CD4-positive, alpha-beta T cell treated with Interleukin-15 for 4 hours (primary cell): ENCODE results near the gene FSD2.
"Not testable (repeated sequence)": the region's sequence is repeated elsewhere in the genome, so short reads cannot be mapped to it uniquely, and the experiment has no call there.

Source experiments
- DNase-seq: peaks from one replicate; pipeline ENCODE4 v3.0.0-alpha.2; 2020; ENCODE audit warnings: low spot score

FSD2 gene

GRCh38 chr15:82798104-82798503 is 7.8 kb downstream of the FSD2 start:
- DNase-seq = no peak

GRCh38 chr15:82793737-82794136 is 12.1 kb downstream of the FSD2 start:
- DNase-seq = no peak

DNA sequence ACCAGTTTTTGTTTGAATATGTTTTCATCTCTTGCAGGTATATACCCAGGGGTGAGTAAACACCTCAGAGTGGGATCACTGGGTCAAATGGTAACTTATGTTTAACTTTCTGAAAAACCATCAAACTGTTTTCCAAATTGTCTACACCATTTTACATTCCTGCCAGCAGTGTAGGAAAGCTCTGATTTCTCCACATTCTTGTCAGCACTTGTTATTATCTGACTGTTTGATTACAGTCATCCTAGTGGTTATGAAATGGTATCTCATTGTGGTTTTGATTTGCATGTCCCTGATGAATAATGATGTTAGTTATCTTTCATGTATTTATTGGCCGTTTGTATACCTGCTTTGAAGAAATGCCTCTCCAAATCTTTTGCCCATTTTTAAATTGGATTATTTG is 13.8 kb downstream of the FSD2 start:
- DNase-seq = no peak

GRCh38 chr15:82790321-82790720 is 15.5 kb downstream of the FSD2 start:
- no peak for DNase-seq

GRCh38 chr15:82789491-82789890 is 16.4 kb downstream of the FSD2 start:
- no peak for DNase-seq

GRCh38 chr15:82788496-82788895 is 17.4 kb downstream of the FSD2 start:
- DNase-seq = no peak

DNA sequence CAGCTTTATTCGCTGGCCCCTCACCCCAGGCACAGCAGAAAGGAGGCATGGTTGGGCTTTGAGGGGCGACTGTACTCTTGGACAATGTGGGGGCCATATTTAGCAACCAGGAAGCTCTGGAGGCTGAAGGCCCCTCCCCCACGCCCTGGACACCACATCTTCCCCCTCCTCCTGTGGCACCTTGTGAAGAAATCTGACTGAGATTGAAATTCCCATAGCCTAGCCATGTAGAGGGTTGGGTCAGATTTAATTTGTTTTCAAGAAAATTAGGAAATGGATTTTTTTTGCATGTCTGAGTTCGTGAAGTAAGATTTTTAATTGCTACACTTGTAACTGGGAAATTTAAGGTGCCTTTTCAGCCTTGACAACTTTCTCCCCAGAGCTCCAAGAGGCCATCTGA is 24.5 kb downstream of the FSD2 start:
- no peak for DNase-seq

- DNase-seq = no peak
These were observed 27.1 kb downstream of the FSD2 start for GRCh38 chr15:82778755-82779154.

DNA sequence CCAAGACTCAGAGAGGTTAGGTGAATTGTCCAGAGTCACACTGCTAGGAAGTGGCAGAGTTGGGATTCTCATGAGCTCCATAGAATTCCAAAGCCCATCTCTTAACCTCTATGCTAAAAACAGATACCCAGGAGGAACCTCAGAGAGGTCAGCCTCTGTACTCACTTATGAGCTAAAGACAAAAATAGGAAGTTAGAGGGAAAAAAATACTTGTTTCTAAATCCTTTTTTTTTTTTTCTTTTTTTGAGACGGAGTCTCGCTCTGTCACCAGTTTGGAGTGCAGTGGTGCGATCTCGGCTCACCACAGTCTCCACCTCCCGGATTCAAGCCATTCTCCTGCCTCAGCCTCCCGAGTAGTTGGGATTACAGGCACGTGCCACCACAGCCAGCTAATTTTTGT is 31.4 kb downstream of the FSD2 start:
- no peak for DNase-seq

GRCh38 chr15:82771789-82772607 is 33.9 kb downstream of the FSD2 start:
- no peak for DNase-seq

GRCh38 chr15:82768414-82769054 is 37.3 kb downstream of the FSD2 start:
- DNase-seq = no peak

- no peak for DNase-seq
These were observed 38.6 kb downstream of the FSD2 start for GRCh38 chr15:82767163-82767829.

DNA sequence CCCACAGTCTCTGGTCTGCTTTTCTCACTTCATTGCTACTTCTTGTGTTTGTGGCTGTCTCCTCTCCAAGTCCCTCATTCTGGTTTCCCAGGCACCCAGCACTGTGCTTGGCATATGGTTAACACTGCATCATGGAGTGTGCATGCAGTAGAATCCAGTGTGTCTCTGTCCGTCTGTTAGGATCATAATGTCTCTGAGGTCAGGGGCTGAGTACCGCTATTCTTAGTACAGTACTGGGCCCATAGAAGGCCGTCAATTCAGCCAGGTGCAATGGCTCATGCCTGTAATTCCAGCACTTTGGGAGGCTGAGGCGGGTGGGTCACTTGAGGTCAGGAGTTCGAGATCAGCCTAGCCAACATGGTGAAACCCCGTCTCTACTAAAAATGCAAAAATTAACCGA is 39.7 kb downstream of the FSD2 start:
- not testable (repeated sequence) for DNase-seq

GRCh38 chr15:82764740-82765139 is 41.1 kb downstream of the FSD2 start:
- DNase-seq = no peak

DNA sequence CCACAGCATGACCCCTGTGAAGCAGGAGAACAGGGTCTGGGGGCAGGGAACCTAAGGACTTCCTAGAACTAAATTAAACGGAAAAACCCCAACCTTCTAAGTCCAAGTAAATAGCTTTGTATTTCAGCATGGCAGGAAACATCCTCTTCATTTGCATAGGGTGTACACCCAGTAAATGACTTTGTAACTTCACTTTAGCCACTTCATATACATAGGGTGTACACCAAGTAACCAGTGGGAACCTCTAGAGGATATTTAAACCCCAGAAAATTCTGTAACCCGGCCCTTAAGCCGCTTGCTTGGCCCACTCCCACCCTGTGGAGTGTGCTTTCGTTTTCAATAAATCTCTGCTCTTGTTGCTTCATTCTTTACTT is 41.8 kb downstream of the FSD2 start:
- DNase-seq = no peak

- no peak for DNase-seq
These were observed 42.3 kb downstream of the FSD2 start for GRCh38 chr15:82763361-82764116.

DNA sequence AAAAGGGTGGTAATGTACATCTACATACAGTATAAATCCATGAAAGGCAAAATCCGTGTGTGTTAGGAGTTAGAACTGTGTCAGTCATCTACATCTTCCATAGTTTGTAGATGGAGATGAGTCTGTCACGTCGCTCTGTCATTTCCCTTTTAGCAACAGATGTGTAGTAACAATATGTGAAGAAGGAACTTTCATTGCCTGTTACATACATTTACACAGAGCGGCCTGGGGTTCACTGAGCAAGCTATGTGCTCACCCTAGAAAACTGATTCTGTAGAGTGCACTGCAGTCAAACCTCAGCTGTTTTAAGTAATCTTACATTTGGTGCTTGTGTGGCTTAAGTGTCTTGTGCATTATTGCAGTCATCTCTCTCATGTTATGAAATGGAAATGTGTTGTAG is 54.6 kb downstream of the FSD2 start:
- DNase-seq = no peak

- DNase-seq = no peak
These were observed 55.1 kb downstream of the FSD2 start for GRCh38 chr15:82750831-82751180.

GRCh38 chr15:82749951-82750830 is 55.7 kb downstream of the FSD2 start:
- DNase-seq = peak; percentile 84

GRCh38 chr15:82748315-82748714 is 57.6 kb downstream of the FSD2 start:
- DNase-seq = no peak

DNA sequence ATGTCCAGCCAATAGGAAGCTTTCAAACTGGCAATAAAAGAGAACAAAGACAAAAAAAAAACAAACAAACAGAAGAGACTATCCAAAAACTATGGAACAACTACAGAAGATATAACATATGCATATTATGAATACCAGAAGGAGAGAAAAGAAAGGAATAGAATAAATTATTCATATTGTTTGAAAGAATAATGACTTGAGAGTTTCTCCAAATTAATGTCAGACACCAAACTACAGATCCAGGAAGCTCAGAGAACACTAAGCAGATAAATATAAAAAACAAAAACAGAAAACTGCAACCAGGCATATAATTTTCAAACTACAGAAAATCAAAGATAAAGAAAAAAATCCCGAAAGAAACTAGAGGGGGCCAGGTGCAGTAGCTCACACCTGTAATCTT is 62.1 kb downstream of the FSD2 start:
- DNase-seq = no peak

- DNase-seq = no peak
These were observed 63.7 kb downstream of the FSD2 start for GRCh38 chr15:82742134-82742533.
